Neural cell (in vitro differentiated cells): ENCODE results near the gene KCNMB2. TPM values are rescaled to one million over a fixed set of nuclear protein-coding genes. Genes with fewer than 3 reads are reported as not detected.

ENCODE experiments used
- H2AFZ ChIP-seq: fragments of 200-600, 300-800 bp; sonication (generic), shearing (Covaris generic); 2 replicates; pipeline ENCODE4 v1.6.0; 2014; ENCODE audit warnings: low read depth, mild to moderate bottlenecking, antibody characterized with exemption, low read length, moderate library complexity
- H3F3A ChIP-seq: fragments of 200-600 bp; shearing (Covaris generic); 2 replicates; pipeline ENCODE4 v1.6.1; 2016; ENCODE audit warnings: mild to moderate bottlenecking, moderate library complexity, mixed read lengths, antibody characterized with exemption, low read length; ENCODE audit not compliant: insufficient read depth, poor library complexity, severe bottlenecking
- H3K27ac ChIP-seq: fragments of 200-600, 300-800 bp; sonication (generic), shearing (Covaris generic); 2 replicates; pipeline ENCODE4 v1.5.1; 2014; ENCODE audit warnings: mild to moderate bottlenecking, low read length, moderate library complexity
- H3K27me3 ChIP-seq: fragments of 300-800, 200-600 bp; sonication (generic), shearing (Covaris generic); 2 replicates; pipeline ENCODE4 v1.6.0; 2014; ENCODE audit warnings: mild to moderate bottlenecking, low read depth, low read length, moderate library complexity; ENCODE audit not compliant: insufficient read depth
- H3K36me3 ChIP-seq: fragments of 300-800, 200-600 bp; sonication (generic), shearing (Covaris generic); 2 replicates; pipeline ENCODE4 v1.5.1; 2014; ENCODE audit warnings: mild to moderate bottlenecking, antibody characterized with exemption, low read length, moderate library complexity; ENCODE audit not compliant: insufficient read depth
- H3K4me2 ChIP-seq: fragments of 300-800, 200-600 bp; sonication (generic), shearing (Covaris generic); 2 replicates; pipeline ENCODE4 v1.6.0; 2014; ENCODE audit warnings: mild to moderate bottlenecking, low read length
- H3K4me3 ChIP-seq: fragments of 300-800, 200-600 bp; sonication (generic), shearing (Covaris generic); 2 replicates; pipeline ENCODE4 v1.5.1; 2014; ENCODE audit warnings: mild to moderate bottlenecking, low read length, moderate library complexity
- H3K79me2 ChIP-seq: fragments of 200-600 bp; shearing (Covaris generic); replicated peaks from 2 replicates; pipeline ENCODE4 v1.6.0; 2014; ENCODE audit warnings: mild to moderate bottlenecking, low read length, moderate library complexity; ENCODE audit not compliant: insufficient read depth
- H3K9ac ChIP-seq: fragments of 300-800, 200-600 bp; sonication (generic), shearing (Covaris generic); 2 replicates; pipeline ENCODE4 v1.6.1; 2016; ENCODE audit warnings: mild to moderate bottlenecking, low read length, mixed read lengths
- H3K9me2 ChIP-seq: fragments of 200-600 bp; shearing (Covaris generic); 2 replicates; pipeline ENCODE4 v1.6.1; 2016; ENCODE audit warnings: mild to moderate bottlenecking, low read length, mixed read lengths; ENCODE audit not compliant: insufficient read depth
- H3K9me3 ChIP-seq: fragments of 200-600, 300-800 bp; sonication (generic), shearing (Covaris generic); 2 replicates; pipeline ENCODE4 v1.6.1; 2016; ENCODE audit warnings: mild to moderate bottlenecking, mixed run types, low read length, moderate library complexity, mixed read lengths
- H4K20me1 ChIP-seq: fragments of 200-600 bp; shearing (Covaris generic); 2 replicates; pipeline ENCODE4 v1.6.1; 2016; ENCODE audit warnings: mild to moderate bottlenecking, mixed run types; ENCODE audit not compliant: insufficient read depth
- CTCF ChIP-seq: fragments of 450-650 bp; IDR thresholded peaks from 2 replicates; pipeline ENCODE4 v1.5.1; 2014; ENCODE audit warnings: antibody characterized with exemption, mild to moderate bottlenecking, moderate library complexity; ENCODE audit not compliant: poor library complexity, severe bottlenecking
- EP300 ChIP-seq: fragments of 450-650 bp; conservative IDR thresholded peaks from 2 replicates; pipeline ENCODE4 v1.6.1; 2014; ENCODE audit warnings: antibody characterized with exemption, mild to moderate bottlenecking, moderate library complexity; ENCODE audit not compliant: poor library complexity, severe bottlenecking
- EZH2 ChIP-seq: fragments of 200-600, 300-800 bp; shearing (Covaris generic), sonication (generic); IDR thresholded peaks from 2 replicates; pipeline ENCODE4 v1.6.1; 2014; ENCODE audit warnings: antibody characterized with exemption, low read length, borderline replicate concordance, mild to moderate bottlenecking; ENCODE audit not compliant: insufficient read depth, poor library complexity, severe bottlenecking
- MXI1 ChIP-seq: fragments of 450-650 bp; conservative IDR thresholded peaks from 2 replicates; pipeline ENCODE4 v1.6.1; 2014; ENCODE audit warnings: antibody characterized with exemption, mild to moderate bottlenecking; ENCODE audit not compliant: poor library complexity, severe bottlenecking
- POLR2AphosphoS5 ChIP-seq: IDR thresholded peaks from 2 replicates; pipeline ENCODE4 v1.6.1; 2012
- RAD21 ChIP-seq: fragments of 450-650 bp; conservative IDR thresholded peaks from 2 replicates; pipeline ENCODE4 v1.6.1; 2014; ENCODE audit warnings: antibody characterized with exemption, mild to moderate bottlenecking, moderate library complexity
- REST ChIP-seq: IDR thresholded peaks from 2 replicates; pipeline ENCODE4 v1.6.1; 2012; ENCODE audit warnings: borderline replicate concordance
- SMC3 ChIP-seq: fragments of 450-650 bp; conservative IDR thresholded peaks from 2 replicates; pipeline ENCODE4 v1.6.1; 2014; ENCODE audit warnings: antibody characterized with exemption, mild to moderate bottlenecking, moderate library complexity; ENCODE audit not compliant: poor library complexity
- TAF1 ChIP-seq: IDR thresholded peaks from 2 replicates; pipeline ENCODE4 v1.6.1; 2012; ENCODE audit warnings: low read depth
- polyA plus RNA-seq: library from polyadenylated mRNA; depleted of rRNA; stranded (reverse); fragments of >200 nt; gene quantifications from 2 replicates; pipeline ENCODE4 v1.2.3, GENCODE V29; 2014

KCNMB2 gene
- polyA plus RNA-seq, 1 donor from 2014 or later = 0.93 TPM

- Histone ChIP-seq H3K79me2 (no peaks in the 10 kb centered on the region), H4K20me1 (no peaks in the 10 kb centered on the region), H3F3A (no peaks in the 10 kb centered on the region), H3K9ac (no peak overlapping the region), H3K4me2 (no peak overlapping the region), H3K9me3 (no peaks in the 10 kb centered on the region), H3K27ac (no peak overlapping the region), H2AFZ (no peak overlapping the region), H3K4me3 (no peak overlapping the region), H3K36me3 (no peaks in the 10 kb centered on the region), H3K27me3 (no peaks in the 10 kb centered on the region), H3K9me2 (no peaks in the 10 kb centered on the region)
- TF ChIP-seq SMC3 = no peak
- no peak for TF ChIP-seq EZH2
- no peak for TF ChIP-seq POLR2AphosphoS5
- TF ChIP-seq CTCF = no peak
- no peak for TF ChIP-seq RAD21
- no peak for TF ChIP-seq EP300
- TF ChIP-seq MXI1 = no peak
- no peak for TF ChIP-seq TAF1
- no peak for TF ChIP-seq REST
Measured at GRCh38 chr3:178750639-178751300, 214.5 kb downstream of the KCNMB2 start.

GRCh38 chr3:178752843-178753242 lies 216.6 kb downstream of the KCNMB2 start:
- Histone ChIP-seq H3K79me2 (no peaks in the 10 kb centered on the region), H3K27ac (no peak overlapping the region), H3K27me3 (no peaks in the 10 kb centered on the region), H3F3A (no peaks in the 10 kb centered on the region), H4K20me1 (no peaks in the 10 kb centered on the region), H3K9me3 (no peaks in the 10 kb centered on the region), H3K9ac (no peak overlapping the region), H2AFZ (no peak overlapping the region), H3K4me3 (no peak overlapping the region), H3K36me3 (no peaks in the 10 kb centered on the region), H3K9me2 (no peaks in the 10 kb centered on the region), H3K4me2 (no peak overlapping the region)
- TF ChIP-seq SMC3 = no peak
- TF ChIP-seq RAD21 = no peak
- no peak for TF ChIP-seq REST
- TF ChIP-seq EZH2 = no peak
- TF ChIP-seq EP300 = no peak
- TF ChIP-seq CTCF = no peak
- no peak for TF ChIP-seq TAF1
- no peak for TF ChIP-seq POLR2AphosphoS5
- no peak for TF ChIP-seq MXI1
